ENCODE measurements around the gene SLC16A10.

SLC16A10 gene

DNA sequence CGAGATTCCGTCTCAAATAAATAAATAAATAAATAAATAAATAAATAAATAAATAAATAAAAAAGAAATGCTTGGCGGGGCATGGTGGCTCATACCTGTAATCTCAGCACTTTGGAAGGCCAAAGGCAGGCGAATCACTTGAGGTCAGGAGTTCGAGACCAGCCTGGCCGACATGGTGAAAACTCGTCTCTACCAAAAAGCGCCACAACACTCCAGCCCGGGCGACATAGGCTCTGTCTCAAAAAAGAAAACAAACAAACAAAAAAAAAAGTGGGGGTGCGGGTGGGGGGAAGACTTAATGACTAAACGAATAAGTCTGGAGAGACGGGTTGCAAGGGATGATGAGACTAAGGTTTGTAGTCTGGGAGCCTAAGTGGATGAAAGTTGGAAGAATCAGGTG is 170.7 kb downstream of the SLC16A10 start:
- H3K4me3 ChIP-seq (ENCODE audit: low read length): no peak overlapping the region
- no peak for TF ChIP-seq ZNF274 (IDR thresholded peaks at IDR 0.05; ENCODE audit: low read depth, low read length)

DNA sequence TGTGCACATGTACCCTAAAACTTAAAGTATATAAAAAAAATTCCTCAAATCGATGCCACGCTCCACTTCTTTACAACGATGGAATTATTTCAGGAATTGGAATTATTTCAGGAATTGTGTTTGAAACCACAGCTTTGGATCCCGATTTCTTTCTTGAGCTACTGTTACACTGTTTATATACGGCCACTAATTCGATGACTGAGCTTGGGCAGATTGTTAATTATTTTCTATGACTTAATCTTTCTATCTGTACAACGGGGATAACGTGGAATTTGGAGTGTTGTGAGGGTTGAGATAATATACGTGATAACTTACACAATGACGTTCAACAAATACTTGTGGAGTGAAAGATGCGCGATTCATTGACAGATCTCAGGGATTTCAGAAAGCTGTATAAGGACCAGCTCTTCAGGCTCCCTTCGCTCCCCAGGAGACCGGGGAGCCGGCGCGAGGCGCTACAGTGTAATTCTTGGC is 171.3 kb downstream of the SLC16A10 start:
- no peak overlapping the region for H3K4me3 ChIP-seq (ENCODE audit: low read length)
- no peak for TF ChIP-seq ZNF274 (IDR thresholded peaks at IDR 0.05; ENCODE audit: low read depth, low read length)

DNA sequence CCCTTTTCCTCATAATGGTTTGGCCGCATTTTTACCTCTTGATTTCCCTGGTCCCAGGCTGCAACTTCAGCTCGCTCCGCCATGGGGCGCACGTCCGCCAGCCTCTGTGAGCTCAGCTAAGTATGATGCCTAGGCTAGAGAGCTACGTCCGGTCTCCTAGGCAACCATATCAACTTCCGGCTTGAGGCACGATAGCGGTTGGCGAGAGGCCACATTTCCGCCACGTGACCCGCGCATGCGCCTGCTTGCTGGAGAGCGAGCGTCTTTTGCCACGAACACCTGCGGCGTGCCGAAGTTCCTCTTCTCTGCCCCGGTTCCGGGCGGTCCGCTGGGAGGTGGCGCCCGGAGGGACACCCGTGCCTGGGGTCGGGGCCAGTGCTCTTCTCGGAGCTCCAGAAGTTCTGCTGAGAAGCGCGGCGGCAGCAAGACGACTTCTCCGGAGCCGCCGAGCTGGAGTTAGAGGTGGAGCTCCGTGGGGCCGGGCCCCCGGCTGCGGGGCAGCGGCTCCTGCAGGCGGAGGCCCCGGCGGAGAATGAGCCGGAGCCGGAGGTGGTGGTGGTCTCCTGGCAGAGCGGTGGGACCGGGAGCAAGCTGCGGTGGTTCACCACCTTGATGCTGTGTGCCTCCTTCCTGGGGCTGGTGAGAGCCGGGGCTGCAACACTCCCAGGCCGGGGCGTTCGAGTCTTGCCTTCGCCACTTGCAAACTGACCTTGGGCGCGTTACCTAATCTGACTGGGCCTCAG is 172.0 kb downstream of the SLC16A10 start:
- peak overlapping the region; percentile 67 for H3K4me3 ChIP-seq (ENCODE audit: low read length)
- TF ChIP-seq ZNF274 (IDR thresholded peaks at IDR 0.05; ENCODE audit: low read depth, low read length): no peak

DNA sequence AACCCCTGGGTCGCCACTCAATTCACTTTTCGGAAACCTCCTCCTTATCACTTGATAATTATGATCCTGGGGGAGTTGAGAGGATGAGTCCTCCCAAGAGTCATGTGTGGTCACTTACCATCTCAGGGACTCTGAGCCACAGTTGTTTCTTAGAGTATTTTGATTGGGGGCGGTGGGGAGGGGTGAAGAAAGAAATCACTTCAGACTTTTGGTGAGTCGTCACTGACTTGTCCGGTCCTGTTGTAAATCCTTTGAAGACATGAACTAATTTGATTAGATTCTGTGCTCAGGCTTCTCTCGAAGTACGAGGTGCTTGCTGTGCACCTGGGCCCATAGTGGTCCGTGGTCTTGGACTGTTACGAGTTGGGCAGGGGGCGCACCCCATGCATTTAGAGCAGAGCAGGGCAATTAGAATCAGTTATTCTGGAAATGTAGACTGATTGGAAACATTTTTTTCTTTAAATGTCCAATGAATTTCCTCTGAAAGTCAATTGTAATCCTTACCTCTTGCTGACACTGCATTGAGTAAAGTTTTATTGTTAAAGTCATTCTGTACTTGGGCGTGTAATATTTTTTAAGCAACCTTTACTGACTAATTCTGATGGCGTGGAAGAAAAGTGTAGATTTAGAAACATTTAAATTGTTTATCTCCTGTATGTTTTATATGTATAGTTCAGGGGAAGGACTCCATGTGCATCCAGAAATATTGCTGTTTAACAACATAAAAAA is 173.4 kb downstream of the SLC16A10 start:
- H3K4me3 ChIP-seq (ENCODE audit: low read length): peak overlapping the region; percentile 67; the same call in 1 of the 2 replicates
- TF ChIP-seq ZNF274 (IDR thresholded peaks at IDR 0.05; ENCODE audit: low read depth, low read length): no peak

DNA sequence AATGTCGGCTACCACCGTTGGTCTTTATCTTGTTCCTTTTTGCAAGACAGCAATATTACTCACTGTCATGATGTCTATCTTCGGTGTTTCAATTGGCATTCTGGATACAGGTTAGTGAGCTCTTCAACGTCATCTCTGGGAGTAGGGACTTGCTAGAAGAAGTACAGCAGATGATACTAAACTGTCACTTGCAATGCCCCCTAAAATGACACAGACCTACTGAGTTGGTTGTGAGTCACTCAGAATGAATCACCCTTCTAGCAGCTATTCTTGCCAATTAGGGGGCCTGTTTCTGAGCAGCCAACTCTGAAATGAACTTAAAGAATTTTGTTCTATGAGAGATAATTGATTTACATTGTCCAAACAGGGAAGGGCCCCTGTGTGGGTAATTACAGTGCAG is 176.5 kb downstream of the SLC16A10 start:
- TF ChIP-seq ZNF274 (IDR thresholded peaks at IDR 0.05; ENCODE audit: low read depth, low read length): no peak
- H3K4me3 ChIP-seq (ENCODE audit: low read length): no peak overlapping the region

DNA sequence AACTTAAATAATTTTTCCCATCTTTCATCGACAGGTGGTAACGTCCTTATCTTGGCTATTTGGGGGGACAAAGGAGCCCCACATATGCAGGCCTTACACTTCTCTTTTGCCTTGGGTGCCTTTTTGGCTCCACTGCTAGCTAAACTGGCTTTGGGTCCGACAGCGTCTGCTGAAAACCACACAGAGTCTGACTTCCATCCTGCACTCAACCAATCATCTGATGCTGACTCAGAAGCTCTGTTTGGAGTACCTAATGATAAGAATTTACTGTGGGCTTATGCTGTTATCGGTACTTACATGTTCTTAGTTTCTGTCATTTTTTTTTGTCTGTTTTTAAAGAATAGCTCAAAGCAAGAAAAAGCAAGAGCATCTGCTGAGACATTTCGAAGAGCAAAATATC is 178.5 kb downstream of the SLC16A10 start:
- TF ChIP-seq ZNF274 (IDR thresholded peaks at IDR 0.05; ENCODE audit: low read depth, low read length): no peak
- no peak overlapping the region for H3K4me3 ChIP-seq (ENCODE audit: low read length)

DNA sequence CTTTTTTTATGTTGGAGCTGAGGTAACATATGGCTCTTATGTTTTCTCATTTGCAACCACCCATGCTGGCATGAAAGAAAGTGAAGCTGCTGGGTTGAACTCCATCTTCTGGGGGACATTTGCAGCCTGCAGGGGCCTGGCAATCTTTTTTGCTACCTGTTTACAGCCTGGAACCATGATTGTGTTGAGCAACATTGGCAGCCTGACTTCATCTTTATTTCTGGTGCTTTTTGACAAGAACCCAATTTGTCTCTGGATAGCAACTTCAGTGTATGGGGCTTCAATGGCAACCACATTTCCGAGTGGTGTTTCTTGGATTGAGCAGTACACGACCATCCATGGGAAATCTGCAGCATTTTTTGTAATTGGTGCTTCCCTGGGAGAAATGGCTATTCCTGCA is 179.0 kb downstream of the SLC16A10 start:
- no peak overlapping the region for H3K4me3 ChIP-seq (ENCODE audit: low read length)
- TF ChIP-seq ZNF274 (IDR thresholded peaks at IDR 0.05; ENCODE audit: low read depth, low read length): no peak

DNA sequence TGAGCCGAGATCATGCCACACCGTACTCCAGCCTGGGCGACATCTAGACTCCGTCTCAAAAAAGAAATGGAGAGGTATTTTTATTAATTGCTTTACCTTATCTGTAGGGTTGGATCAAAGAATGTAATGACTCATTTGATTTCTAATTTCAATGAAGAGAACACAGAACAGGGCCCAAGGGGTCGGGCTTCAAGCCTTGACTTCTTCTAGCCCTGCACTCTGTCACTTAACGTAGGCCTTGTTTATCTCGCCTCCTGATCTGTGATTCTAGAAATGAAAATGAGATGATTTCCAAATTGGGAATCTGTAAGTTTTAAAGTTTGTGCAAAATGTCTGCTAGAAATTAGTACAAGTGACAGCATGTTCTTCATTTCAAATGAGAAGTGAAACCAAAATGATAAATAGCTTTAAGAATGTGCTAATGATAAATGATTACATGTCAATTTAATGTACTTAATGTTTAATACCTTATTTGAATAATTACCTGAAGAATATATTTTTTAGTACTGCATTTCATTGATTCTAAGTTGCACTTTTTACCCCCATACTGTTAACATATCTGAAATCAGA is 180.5 kb downstream of the SLC16A10 start:
- H3K4me3 ChIP-seq (ENCODE audit: low read length): no peak overlapping the region
- TF ChIP-seq ZNF274 (IDR thresholded peaks at IDR 0.05; ENCODE audit: low read depth, low read length): no peak

DNA sequence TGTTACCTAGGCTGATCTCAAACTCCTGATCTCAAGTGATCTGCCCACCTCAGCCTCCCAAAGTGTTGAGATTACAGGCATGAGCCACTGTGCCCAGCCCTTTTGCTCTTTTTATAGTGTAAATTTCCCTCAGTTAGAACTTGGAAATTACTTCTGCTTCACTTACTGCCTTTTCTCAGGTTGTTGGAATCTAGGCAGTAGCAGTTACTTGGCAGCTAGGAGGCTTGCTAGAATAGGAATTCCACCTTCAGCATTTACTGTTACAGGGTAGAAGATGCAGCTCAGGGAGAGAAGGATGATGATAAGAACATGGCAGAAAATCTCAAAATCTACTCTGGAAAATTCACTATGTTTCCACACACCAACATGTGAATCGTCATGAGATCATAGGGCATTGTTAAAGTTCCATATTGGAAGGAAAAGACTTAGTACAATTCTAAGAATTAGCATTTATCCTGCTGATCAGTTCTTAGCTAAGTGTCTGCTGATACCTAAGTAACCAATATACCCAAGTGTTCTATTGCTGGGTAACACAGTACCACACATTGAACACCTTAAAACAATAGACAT is 182.2 kb downstream of the SLC16A10 start:
- TF ChIP-seq ZNF274 (IDR thresholded peaks at IDR 0.05; ENCODE audit: low read depth, low read length): no peak
- H3K4me3 ChIP-seq (ENCODE audit: low read length): no peak overlapping the region

DNA sequence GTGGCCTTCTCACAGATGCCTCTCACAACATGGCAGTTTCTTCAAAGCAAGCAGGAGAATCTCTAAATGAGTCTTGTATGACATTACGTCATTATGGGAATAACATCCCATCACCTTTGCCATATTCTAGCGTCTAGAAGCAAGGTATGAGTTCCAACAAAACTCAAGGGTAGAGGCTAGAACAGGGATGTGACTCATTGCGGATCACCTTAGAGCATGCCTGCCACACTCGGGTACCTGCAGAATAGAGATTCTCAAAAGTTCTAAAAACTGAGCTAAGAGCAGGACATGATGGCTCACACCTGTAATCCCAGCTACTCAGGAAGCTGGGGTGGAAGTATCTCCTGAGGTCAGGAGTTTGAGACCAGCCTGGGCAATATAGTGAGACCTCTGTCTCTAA is 182.8 kb downstream of the SLC16A10 start:
- H3K4me3 ChIP-seq (ENCODE audit: low read length): no peak overlapping the region
- TF ChIP-seq ZNF274 (IDR thresholded peaks at IDR 0.05; ENCODE audit: low read depth, low read length): no peak

DNA sequence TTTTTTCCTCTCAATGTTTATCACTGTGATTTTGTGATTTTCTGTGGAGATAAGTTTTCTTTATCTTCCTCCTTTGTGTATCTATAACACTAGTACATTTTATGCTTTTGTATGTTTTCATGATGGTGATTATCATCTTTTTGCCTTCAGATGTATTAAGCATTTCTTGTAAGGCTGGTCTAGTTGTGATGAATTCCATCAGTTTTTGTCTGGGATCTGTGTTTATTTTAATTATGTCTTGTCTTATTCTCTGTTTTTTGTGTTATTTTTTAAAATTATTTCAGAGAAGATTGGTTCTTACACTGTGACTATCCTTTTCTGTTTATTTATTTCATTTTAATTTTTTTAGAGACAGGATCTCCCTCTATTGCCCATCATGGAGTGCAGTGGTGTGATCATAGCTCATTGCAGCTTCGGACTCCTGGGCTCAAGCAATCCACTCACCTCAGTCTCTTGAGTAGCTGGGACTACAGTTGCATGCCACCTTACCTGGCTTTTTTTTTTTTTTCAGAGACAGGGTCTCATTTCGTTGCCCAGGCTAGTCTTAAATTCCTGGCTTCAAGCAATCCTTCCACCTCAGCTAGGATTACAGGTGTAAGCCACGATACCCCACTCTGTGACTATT is 187.4 kb downstream of the SLC16A10 start:
- TF ChIP-seq ZNF274 (IDR thresholded peaks at IDR 0.05; ENCODE audit: low read depth, low read length): no peak
- no peak overlapping the region for H3K4me3 ChIP-seq (ENCODE audit: low read length)

DNA sequence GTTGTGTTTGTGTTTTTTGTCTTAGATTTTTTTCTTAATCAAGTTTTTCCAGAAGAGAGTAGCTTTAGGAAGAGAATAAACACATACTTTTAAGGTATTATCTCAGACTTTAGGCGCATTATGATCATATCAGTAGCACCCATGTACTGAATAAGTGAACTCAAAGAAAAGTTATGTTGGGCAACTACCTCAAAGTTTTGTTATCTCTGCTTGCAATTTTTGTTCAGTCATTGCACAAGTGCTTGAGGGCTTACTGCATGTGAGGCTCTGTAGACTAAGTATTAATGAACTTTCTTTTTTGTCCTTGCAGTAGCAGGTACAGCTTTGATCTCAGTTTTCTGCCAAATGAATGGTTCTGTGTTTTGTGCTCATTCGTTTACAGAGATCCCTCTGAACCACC is 189.0 kb downstream of the SLC16A10 start:
- no peak for TF ChIP-seq ZNF274 (IDR thresholded peaks at IDR 0.05; ENCODE audit: low read depth, low read length)
- no peak overlapping the region for H3K4me3 ChIP-seq (ENCODE audit: low read length)

DNA sequence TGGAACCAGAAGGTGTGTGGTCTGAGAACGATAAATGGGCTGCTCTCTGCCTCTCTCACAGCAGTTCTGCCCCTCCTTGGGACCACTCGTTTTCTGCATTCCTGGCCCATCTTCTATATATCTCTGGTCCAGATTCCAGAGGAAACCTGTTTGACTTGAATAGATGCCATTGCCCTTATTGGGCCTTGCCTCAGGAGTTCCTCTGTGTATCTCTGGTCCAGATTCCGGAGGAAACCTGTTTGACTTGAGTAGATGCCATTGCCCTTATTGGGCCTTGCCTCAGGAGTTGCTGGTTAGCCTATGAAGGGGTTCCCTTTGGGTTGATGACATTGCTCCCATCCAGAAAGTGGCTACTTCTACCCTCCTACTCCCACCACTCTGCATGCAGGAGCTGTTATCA is 189.4 kb downstream of the SLC16A10 start:
- no peak for TF ChIP-seq ZNF274 (IDR thresholded peaks at IDR 0.05; ENCODE audit: low read depth, low read length)
- H3K4me3 ChIP-seq (ENCODE audit: low read length): no peak overlapping the region

DNA sequence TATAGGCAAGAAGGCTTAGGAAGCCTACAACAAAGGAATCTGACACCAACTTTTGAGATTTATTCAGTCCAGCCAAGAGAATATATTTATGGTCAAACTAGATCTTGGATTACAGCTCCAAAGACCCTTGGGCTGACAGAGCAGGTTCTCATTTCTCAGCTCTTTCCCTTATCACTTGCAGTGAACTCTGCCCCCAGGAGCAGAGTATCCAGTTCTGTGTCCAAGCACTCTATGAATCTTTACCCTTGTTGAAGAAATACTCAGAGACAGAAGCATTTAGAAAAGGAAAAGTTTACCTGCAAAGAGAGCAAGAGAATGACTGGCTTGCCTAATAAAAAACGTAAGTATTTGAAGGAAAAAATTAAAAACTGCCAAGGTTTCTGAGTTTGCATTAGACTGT is 190.5 kb downstream of the SLC16A10 start:
- no peak for TF ChIP-seq ZNF274 (IDR thresholded peaks at IDR 0.05; ENCODE audit: low read depth, low read length)
- H3K4me3 ChIP-seq (ENCODE audit: low read length): no peak overlapping the region

All from GM08714 (cell line).